Measurements from ENCODE around the gene PRORP. TPM values are rescaled to one million over a fixed set of nuclear protein-coding genes. Genes with fewer than 3 reads are reported as not detected.

The PRORP gene
- polyA plus RNA-seq, 2 of the 4 experiments (the other 2 are of a cell fraction) = 29.2 to 38.8 TPM

GRCh38 chr14:35133542-35134328 lies 11.4 kb downstream of the PRORP start:
- WGBS (ENCODE audit: missing lambda C conversion rate) = 82% methylated on average over 6 of the region's 6 CpGs
- DNase-seq (ENCODE audit: low read depth in 1 of 2, low spot score in 1 of 2) (peak in 1 of 2 experiments; percentile 32), FAIRE-seq (no peak), ATAC-seq (peak in 1 of 2 experiments; percentile 27; a peak in 1 of 6 replicates)
- Histone ChIP-seq H3K27ac (no peak overlapping the region), H3K4me2 (no peak overlapping the region), H3K9me3 (peaks cover 9% of the 10 kb centered on the region; the same call in 2 of the 3 replicates), H3K4me3 (no peak overlapping the region), H3K4me1 (no peaks in the 10 kb centered on the region)
- CTCF ChIA-PET = interaction anchor here (0.6 to 2.5 kb wide), 10 partner anchors 9 to 286 kb away, joined by 3 to 10 read pairs (median 3); no protein-coding TSS in a partner anchor
- no peak for TF ChIP-seq JUN (IDR thresholded peaks at IDR 0.05)
- TF ChIP-seq POLR2A (IDR thresholded peaks at IDR 0.05; ENCODE audit: low read length) = no peak
- TF ChIP-seq CTCF (IDR thresholded peaks at IDR 0.05) = no peak
- peak in 1 of 2 experiments; percentile 45; a peak in 1 of 5 replicates for TF ChIP-seq RAD21 (conservative IDR thresholded peaks at IDR 0.05 in 1 of 2, IDR thresholded peaks at IDR 0.05 in 1 of 2)
- no peak for TF ChIP-seq EHF (CRISPR knock-in tag; IDR thresholded peaks at IDR 0.05)
- no peak for TF ChIP-seq EP300 (IDR thresholded peaks at IDR 0.05)
- TF ChIP-seq CBX2 (IDR thresholded peaks at IDR 0.05; ENCODE audit: borderline replicate concordance, low read depth) = no peak
- POLR2A ChIA-PET = no interaction called here

- no peak for ATAC-seq
- ChIA-PET POLR2A (no interaction called here), CTCF (interaction anchor here (0.8 to 2.5 kb wide), 9 partner anchors 10 to 288 kb away, joined by 3 to 10 read pairs (median 3); no protein-coding TSS in a partner anchor)
- DNase-seq (ENCODE audit: low read depth in 1 of 2, low spot score in 1 of 2) = no peak
- H3K27ac ChIP-seq = no peak overlapping the region
- no peak overlapping the region for H3K4me3 ChIP-seq
- no peaks in the 10 kb centered on the region for H3K4me1 ChIP-seq
- no peak for TF ChIP-seq CTCF (IDR thresholded peaks at IDR 0.05)
- TF ChIP-seq CBX2 (IDR thresholded peaks at IDR 0.05; ENCODE audit: borderline replicate concordance, low read depth) = no peak
- no peak for TF ChIP-seq TFCP2L1 (CRISPR knock-in tag; IDR thresholded peaks at IDR 0.05)
- TF ChIP-seq NFE2L2 (conservative IDR thresholded peaks at IDR 0.05; ENCODE audit: low read length) = no peak
- no peak for TF ChIP-seq ZFP36 (IDR thresholded peaks at IDR 0.05; ENCODE audit: borderline replicate concordance, partially characterized antibody)
- no peak for TF ChIP-seq KDM1A (IDR thresholded peaks at IDR 0.05; ENCODE audit: low read depth)
- no peak for TF ChIP-seq JUNB (IDR thresholded peaks at IDR 0.05)
- no peak for FAIRE-seq
- H3K4me2 ChIP-seq = no peak overlapping the region
- WGBS (ENCODE audit: missing lambda C conversion rate) = 98% methylated on average over 4 of the region's 4 CpGs
- peaks cover 9% of the 10 kb centered on the region; the same call in 2 of the 3 replicates for H3K9me3 ChIP-seq
These were observed 12.2 kb downstream of the PRORP start for GRCh38 chr14:35134329-35135123.

GRCh38 chr14:35138585-35138984 lies 16.2 kb downstream of the PRORP start:
- no peak for ATAC-seq
- WGBS (ENCODE audit: missing lambda C conversion rate) = 86% methylated on average over 4 of the region's 5 CpGs
- Histone ChIP-seq H3K4me2 (no peak overlapping the region), H3K9me3 (no peaks in the 10 kb centered on the region), H3K4me1 (no peaks in the 10 kb centered on the region), H3K4me3 (no peak overlapping the region), H3K27ac (no peak overlapping the region)
- CTCF ChIA-PET = no interaction called here
- no peak for TF ChIP-seq BCL3 (IDR thresholded peaks at IDR 0.05)
- FAIRE-seq = no peak
- POLR2A ChIA-PET = no interaction called here
- no peak for DNase-seq (ENCODE audit: low read depth in 1 of 2, low spot score in 1 of 2)

Data from A549 (cell line).